IMR-90 (cell line): ENCODE results near the gene STEAP3. TPM values are rescaled to one million over a fixed set of nuclear protein-coding genes. Genes with fewer than 3 reads are reported as not detected.

Experiments
- ATAC-seq: fragments of 200-7000 bp; cut with Tn5 transposase; 2 replicates; pipeline ENCODE4 v1.9.1; 2020; ENCODE audit warnings: low read depth, mild to moderate bottlenecking, moderate library complexity
- BruUV-seq: library from RNA; stranded (reverse); fragments of 400-500 nt; replicated peaks from 2 replicates; lab custom pipeline; 2021; lab: Mats Ljungman, UMichigan
- CTCF ChIA-PET: fragments of 300-600 bp; formaldehyde crosslinking; extraction: SDS; loops from one replicate; lab custom pipeline; 2021; ENCODE audit warnings: antibody characterized with exemption; lab: Yijun Ruan, JAX
- POLR2A ChIA-PET: fragments of 300-600 bp; sonication (Branson Sonifier 250); formaldehyde crosslinking; loops from one replicate; lab custom pipeline; 2022; ENCODE audit warnings: antibody characterized with exemption; ENCODE audit not compliant: unreplicated experiment; lab: Charles Lee
- DNase-seq: peaks from one replicate; pipeline ENCODE4 v3.0.0; 2013
- H2AFZ ChIP-seq: replicated peaks from 2 replicates; pipeline ENCODE3; 2013; ENCODE audit warnings: low read length, mild to moderate bottlenecking; ENCODE audit not compliant: poor library complexity
- H2AK5ac ChIP-seq: 2 replicates; pipeline ENCODE4 v1.6.1; 2013; ENCODE audit warnings: low read depth, low read length, inconsistent platforms
- H2AK9ac ChIP-seq: replicated peaks from 2 replicates; pipeline ENCODE3; 2013; ENCODE audit warnings: mild to moderate bottlenecking, low read depth, low read length, moderate library complexity; ENCODE audit not compliant: poor library complexity
- H2BK120ac ChIP-seq: 2 replicates; pipeline ENCODE4 v1.6.1; 2013; ENCODE audit warnings: low read depth, low read length, inconsistent platforms
- H2BK15ac ChIP-seq: 3 replicates; pipeline ENCODE4 v1.6.1; 2013; ENCODE audit warnings: low read depth, low read length, inconsistent platforms
- H2BK20ac ChIP-seq: 2 replicates; pipeline ENCODE4 v1.6.1; 2013; ENCODE audit warnings: low read depth, mild to moderate bottlenecking, inconsistent platforms, low read length, moderate library complexity
- H2BK5ac ChIP-seq: 2 replicates; pipeline ENCODE4 v1.6.1; 2013; ENCODE audit warnings: mild to moderate bottlenecking, low read depth, low read length, inconsistent platforms; ENCODE audit not compliant: poor library complexity, severe bottlenecking
- H3K14ac ChIP-seq: replicated peaks from 2 replicates; pipeline ENCODE4 v1.6.1; 2013; ENCODE audit warnings: low read depth, low read length, inconsistent platforms
- H3K18ac ChIP-seq: 2 replicates; pipeline ENCODE4 v1.6.1; 2013; ENCODE audit warnings: low read depth, low read length, control low read depth
- H3K23ac ChIP-seq: 2 replicates; pipeline ENCODE4 v1.6.1; 2013; ENCODE audit warnings: low read depth, low read length, inconsistent platforms
- H3K27ac ChIP-seq: 2 replicates; pipeline ENCODE4 v1.5.1; 2013; ENCODE audit warnings: mild to moderate bottlenecking, control low read depth, low read length; ENCODE audit not compliant: insufficient read depth
- H3K27me3 ChIP-seq: 2 replicates; pipeline ENCODE4 v1.6.1; 2013; ENCODE audit warnings: low read length; ENCODE audit not compliant: control insufficient read depth, insufficient read depth
- H3K36me3 ChIP-seq: 2 replicates; pipeline ENCODE4 v1.6.1; 2013; ENCODE audit warnings: low read length, mixed read lengths; ENCODE audit not compliant: control insufficient read depth, insufficient read depth
- H3K4ac ChIP-seq: 2 replicates; pipeline ENCODE4 v1.6.1; 2013; ENCODE audit warnings: low read depth, low read length, inconsistent platforms
- H3K4me1 ChIP-seq: 2 replicates; pipeline ENCODE4 v1.6.1; 2013; ENCODE audit warnings: low read length, mixed read lengths; ENCODE audit not compliant: control insufficient read depth, insufficient read depth
- H3K4me2 ChIP-seq: 2 replicates; pipeline ENCODE4 v1.6.1; 2013; ENCODE audit warnings: low read depth, mild to moderate bottlenecking, control low read depth, low read length, moderate library complexity
- H3K4me3 ChIP-seq: 2 replicates; pipeline ENCODE4 v1.5.1; 2013; ENCODE audit warnings: low read depth, mild to moderate bottlenecking, control low read depth, low read length, moderate library complexity; ENCODE audit not compliant: insufficient read depth
- H3K56ac ChIP-seq: 2 replicates; pipeline ENCODE4 v1.6.1; 2013; ENCODE audit warnings: low read length, inconsistent platforms; ENCODE audit not compliant: insufficient read depth; ENCODE audit errors: extremely low read depth
- H3K79me1 ChIP-seq, 2 experiments: 2 replicates each; pipeline ENCODE4 v1.6.1; 2013; ENCODE audit warnings: low read length in 2 of 2, inconsistent platforms in 1 of 2, low read depth in 1 of 2
- H3K9ac ChIP-seq: 2 replicates; pipeline ENCODE4 v1.6.1; 2013; ENCODE audit warnings: low read depth, low read length, control low read depth
- H3K9me1 ChIP-seq: 2 replicates; pipeline ENCODE4 v1.6.1; 2013; ENCODE audit warnings: low read length, inconsistent platforms; ENCODE audit not compliant: insufficient read depth
- H3K9me3 ChIP-seq: 2 replicates; pipeline ENCODE4 v1.6.1; 2013; ENCODE audit warnings: low read length; ENCODE audit not compliant: control insufficient read depth, insufficient read depth
- H4K20me1 ChIP-seq: 2 replicates; pipeline ENCODE4 v1.6.1; 2013; ENCODE audit warnings: low read length, inconsistent platforms; ENCODE audit not compliant: insufficient read depth
- H4K5ac ChIP-seq: 2 replicates; pipeline ENCODE4 v1.6.1; 2013; ENCODE audit warnings: mild to moderate bottlenecking, low read depth, low read length, control low read depth
- H4K8ac ChIP-seq, 2 experiments: 2 replicates each; pipeline ENCODE4 v1.6.1; 2013; ENCODE audit warnings: low read depth in 2 of 2, low read length in 2 of 2, control low read depth in 1 of 2, inconsistent platforms in 1 of 2
- H4K91ac ChIP-seq: 2 replicates; pipeline ENCODE4 v1.6.1; 2013; ENCODE audit warnings: low read depth, low read length, inconsistent platforms; ENCODE audit not compliant: insufficient read depth
- BHLHE40 ChIP-seq: fragments of 150-350 bp; IDR thresholded peaks from 2 replicates; pipeline ENCODE4 v1.6.1; 2016; ENCODE audit warnings: mild to moderate bottlenecking, low read depth, low read length
- MXI1 ChIP-seq: IDR thresholded peaks from 2 replicates; pipeline ENCODE4 v1.6.1; 2012; ENCODE audit warnings: low read depth, mild to moderate bottlenecking, low read length, moderate library complexity, borderline replicate concordance
- RAD21 ChIP-seq: IDR thresholded peaks from 2 replicates; pipeline ENCODE4 v1.6.1; 2012; ENCODE audit warnings: low read length, improper control_type of control experiment
- WGBS, 2 experiments: methylation state at CpG; one replicate each; pipeline versions ENCODE4 v1.1.5 to v1.1.7; 2013; ENCODE audit warnings: missing lambda C conversion rate in 2 of 2; ENCODE audit not compliant: insufficient read length in 1 of 2; ENCODE audit errors: extremely low coverage in 2 of 2; 5-methylcytosine and 5-hydroxymethylcytosine counted together
- dilution Hi-C: fragments of 300-500 bp; cut with HindIII; formaldehyde crosslinking; loops from one replicate; pipeline ENCODE4 v1.14.3; 2018; ENCODE audit warnings: low sequenced_read_pairs; ENCODE audit not compliant: unreplicated experiment
- in situ Hi-C: fragments of 300-500 bp; cut with MboI; formaldehyde crosslinking; loops from 3 replicates; pipeline ENCODE4 v1.14.3; 2019; ENCODE audit warnings: low sequenced_read_pairs, inconsistent platforms, mixed read lengths
- intact Hi-C: fragments of 100-400 bp; cut with micrococcal nuclease; formaldehyde crosslinking; loops from 2 replicates; pipeline ENCODE4 v1.10.0; 2022
- polyA plus RNA-seq, 3 experiments: library from polyadenylated mRNA; depleted of rRNA; stranded (reverse); fragments of >200 nt; gene quantifications; 2 replicates each; pipeline ENCODE4 v1.2.3, GENCODE V29; 2012; ENCODE audit warnings: low replicate concordance in 1 of 3
- total RNA-seq: library from RNA; depleted of rRNA; stranded (reverse); fragments of >200 nt; gene quantifications from 2 replicates; pipeline ENCODE4 v1.2.3, GENCODE V29; 2012

Gene STEAP3
- total and polyA plus RNA-seq, 2 of the 4 experiments (the other 2 are of a cell fraction): 19.4 to 43.9 TPM

- H4K91ac ChIP-seq: no peak overlapping the region
- in situ Hi-C loops: no loop called here
- H3K4me1 ChIP-seq: peaks cover 2% of the 10 kb centered on the region; the same call in 1 of the 2 replicates
- H2AK9ac ChIP-seq: no peak overlapping the region
- DNase-seq: no peak
- no peak for ATAC-seq
- no peak overlapping the region for H2AK5ac ChIP-seq
- no CpG with 5 or more reads among the region's 6 CpGs for WGBS, 2 experiments
- H3K27ac ChIP-seq: no peak overlapping the region
- H3K18ac ChIP-seq: no peak overlapping the region
- H4K5ac ChIP-seq: no peak overlapping the region
- no peak overlapping the region for H4K8ac ChIP-seq
- no peak overlapping the region for H2BK5ac ChIP-seq
- dilution Hi-C loops: no loop called here
- H3K79me1 ChIP-seq: no peaks in the 10 kb centered on the region
- H3K4me2 ChIP-seq: no peak overlapping the region
- no peak overlapping the region for H3K9ac ChIP-seq
- H3K36me3 ChIP-seq: no peaks in the 10 kb centered on the region
- no peak overlapping the region for H3K4ac ChIP-seq
- CTCF ChIA-PET: no interaction called here
- no peak overlapping the region for H3K23ac ChIP-seq
- 0 out of 2 replicates have a peak, but pooled peaks cover under 1% of the 10 kb centered on the region for H3K9me1 ChIP-seq
- BruUV-seq: no TSS peak
- TF ChIP-seq BHLHE40: no peak
- TF ChIP-seq MXI1: no peak
- no peak for TF ChIP-seq RAD21
- no peak overlapping the region for H3K14ac ChIP-seq
- no peak overlapping the region for H2BK120ac ChIP-seq
- H3K56ac ChIP-seq: no peak overlapping the region
- H4K20me1 ChIP-seq: no peaks in the 10 kb centered on the region
- H3K27me3 ChIP-seq: peaks cover 6% of the 10 kb centered on the region; the same call in 1 of the 2 replicates
- intact Hi-C loops: no loop called here
- no peak overlapping the region for H2BK15ac ChIP-seq
- no peak overlapping the region for H2BK20ac ChIP-seq
- H3K4me3 ChIP-seq: no peak overlapping the region
- H2AFZ ChIP-seq: no peak overlapping the region
- H3K9me3 ChIP-seq: no peaks in the 10 kb centered on the region
- POLR2A ChIA-PET: no interaction called here
These were observed 55.3 kb downstream of the STEAP3 start for GRCh38 chr2:119278946-119279345.
